ENCODE data around the gene MTF1. TPM values are rescaled to one million over a fixed set of nuclear protein-coding genes. Genes with fewer than 3 reads are reported as not detected.

MTF1 gene
- total RNA-seq, 1 experiment from 2014 or later = 5.4 TPM

DNA sequence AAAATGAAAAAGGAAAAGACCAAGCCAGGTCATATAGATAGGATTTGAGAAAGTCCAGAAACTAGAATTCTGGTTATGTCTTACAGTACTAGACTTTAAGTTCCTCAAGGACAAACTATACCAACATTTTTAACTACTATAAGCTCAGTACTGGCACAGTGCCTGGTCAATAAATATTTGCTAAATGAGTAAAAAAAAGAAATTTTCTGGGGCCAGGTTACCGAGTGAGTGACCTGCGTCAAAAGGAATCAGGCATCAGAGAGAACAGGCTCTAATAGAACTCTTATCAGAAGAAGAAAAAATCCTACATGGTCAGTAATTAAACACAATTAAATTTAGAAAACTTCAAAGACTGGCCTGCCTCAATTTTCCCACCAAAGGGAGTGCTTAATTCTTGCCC is 27.6 kb downstream of the MTF1 start:
- DNase-seq (ENCODE audit: low read depth) = no peak

DNA sequence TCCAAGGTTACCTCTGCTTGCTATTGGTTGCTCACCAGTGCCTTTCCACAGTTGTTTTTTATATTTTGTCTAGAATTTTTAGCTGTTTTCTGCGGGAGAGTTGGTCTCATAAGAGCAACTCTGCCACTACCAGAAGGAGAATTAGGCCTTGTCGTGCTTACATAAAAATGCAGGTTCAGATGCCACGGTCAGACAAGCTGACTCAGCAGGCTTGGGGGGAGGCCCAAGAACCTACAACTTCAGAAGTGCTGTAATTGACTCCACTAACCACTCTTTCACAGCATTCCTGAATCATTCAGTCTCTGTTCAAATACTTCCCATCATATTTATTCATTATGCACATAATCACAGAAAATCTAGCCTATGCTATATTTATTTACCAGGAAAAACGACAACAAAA is 28.3 kb downstream of the MTF1 start:
- DNase-seq (ENCODE audit: low read depth) = no peak

DNA sequence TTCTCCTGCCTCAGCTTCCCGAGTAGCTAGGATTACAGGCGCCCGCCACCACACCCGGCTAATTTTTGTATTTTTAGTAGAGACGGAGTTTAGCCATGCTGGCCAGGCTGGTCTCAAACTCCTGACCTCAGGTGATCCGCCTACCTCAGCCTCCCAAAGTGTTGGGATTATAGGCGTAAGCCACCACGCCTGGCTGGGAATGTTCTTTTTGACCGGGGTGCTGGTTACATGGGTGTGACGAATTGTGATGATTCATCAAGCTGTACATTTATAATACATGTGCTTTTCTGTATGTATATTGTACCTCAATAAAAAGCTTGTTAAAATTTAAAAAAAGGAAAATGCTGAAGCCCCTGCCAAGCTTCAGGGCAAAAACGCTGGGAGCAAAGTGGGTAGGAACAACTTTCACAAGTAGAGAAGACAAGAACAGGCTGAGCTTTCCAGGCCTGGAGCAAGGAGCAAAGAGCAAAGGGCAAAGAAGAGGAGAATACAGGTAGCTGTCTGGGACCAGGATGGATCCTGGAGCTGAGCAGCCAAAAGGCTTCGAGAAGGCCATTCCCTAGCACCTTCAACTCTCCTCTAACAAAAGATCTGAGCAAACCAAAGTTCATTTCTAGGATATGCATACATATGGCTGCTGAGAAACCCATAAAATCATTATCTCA is 30.9 kb downstream of the MTF1 start:
- no peak for DNase-seq (ENCODE audit: low read depth)

DNA sequence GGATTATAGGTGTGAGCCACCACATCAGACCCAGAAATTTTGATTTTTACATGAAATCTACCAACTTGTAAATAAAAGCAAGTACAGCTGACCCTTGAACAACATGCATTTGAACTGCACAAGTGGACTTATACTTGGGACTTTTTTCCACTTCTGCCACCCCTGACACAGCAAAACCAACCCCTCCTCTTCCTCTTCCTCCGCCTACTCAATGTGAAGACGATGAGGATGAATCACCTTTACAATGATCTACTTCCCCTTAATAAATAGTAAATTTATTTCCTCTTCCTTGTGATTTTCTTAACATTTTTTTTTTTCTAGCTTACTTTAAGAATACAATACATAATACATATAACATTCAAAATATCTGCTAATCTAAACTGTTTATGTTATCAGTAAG is 33.9 kb downstream of the MTF1 start:
- DNase-seq (ENCODE audit: low read depth) = no peak

DNA sequence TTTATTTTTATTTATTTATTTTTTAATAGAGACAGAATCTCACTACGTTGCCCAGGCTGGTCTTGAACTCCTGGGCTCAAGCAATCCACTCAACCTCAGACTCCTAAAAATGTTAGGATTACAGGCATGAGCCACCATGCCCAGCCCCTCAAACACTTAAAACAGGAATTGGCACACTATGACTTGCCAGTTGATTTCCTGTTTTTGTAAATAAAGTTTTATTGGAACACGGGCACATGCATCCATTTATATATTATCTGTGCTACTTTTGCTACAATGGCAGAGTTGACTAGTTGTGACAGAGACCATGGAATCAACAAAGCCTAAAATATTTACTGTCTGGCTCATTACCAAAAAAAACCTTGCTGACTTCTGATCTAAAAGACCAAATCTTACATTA is 35.4 kb downstream of the MTF1 start:
- DNase-seq (ENCODE audit: low read depth) = no peak

DNA sequence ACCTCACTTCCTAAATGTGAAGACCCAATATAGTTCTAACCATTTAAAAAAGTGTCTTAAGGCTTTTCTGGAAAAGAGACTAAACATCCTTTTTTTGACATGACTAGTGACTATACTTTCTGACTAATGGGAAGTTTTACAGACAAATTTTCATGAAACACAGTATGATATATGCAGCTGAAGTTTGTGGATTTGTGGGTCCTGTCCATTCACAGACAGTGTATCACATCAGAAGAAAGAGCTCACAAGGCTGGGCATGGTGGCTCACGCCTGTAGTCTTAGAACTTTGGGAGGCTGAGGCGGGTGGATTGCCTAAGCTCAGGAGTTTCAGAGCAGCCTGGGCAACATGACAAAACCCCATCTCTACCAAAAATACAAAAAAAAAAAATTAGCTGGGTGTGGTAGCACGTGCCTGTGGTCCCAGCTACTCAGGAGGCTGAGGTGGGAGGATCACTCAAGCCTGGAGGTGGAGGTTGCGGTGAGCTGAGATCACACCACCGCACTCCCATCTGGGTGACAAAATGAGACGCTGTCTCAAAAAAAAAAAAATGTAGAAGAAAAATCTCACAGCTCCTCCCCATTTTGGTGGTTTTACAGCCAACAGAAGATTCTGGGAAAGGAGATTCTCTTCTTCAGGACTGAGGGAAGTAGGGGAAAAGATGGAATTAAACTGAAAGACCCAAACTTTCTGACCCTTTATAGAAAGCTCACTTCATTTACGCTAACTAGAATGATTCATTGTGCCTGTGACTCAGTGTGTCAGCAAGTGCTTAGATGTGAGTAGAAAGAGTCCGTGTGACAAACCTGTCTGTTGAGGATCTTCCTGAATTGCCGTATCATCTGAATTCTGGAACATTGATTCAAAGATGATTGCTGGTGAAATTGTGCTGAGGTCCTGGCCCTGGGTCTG is 36.2 kb downstream of the MTF1 start:
- peak; percentile 18 for DNase-seq (ENCODE audit: low read depth)

DNA sequence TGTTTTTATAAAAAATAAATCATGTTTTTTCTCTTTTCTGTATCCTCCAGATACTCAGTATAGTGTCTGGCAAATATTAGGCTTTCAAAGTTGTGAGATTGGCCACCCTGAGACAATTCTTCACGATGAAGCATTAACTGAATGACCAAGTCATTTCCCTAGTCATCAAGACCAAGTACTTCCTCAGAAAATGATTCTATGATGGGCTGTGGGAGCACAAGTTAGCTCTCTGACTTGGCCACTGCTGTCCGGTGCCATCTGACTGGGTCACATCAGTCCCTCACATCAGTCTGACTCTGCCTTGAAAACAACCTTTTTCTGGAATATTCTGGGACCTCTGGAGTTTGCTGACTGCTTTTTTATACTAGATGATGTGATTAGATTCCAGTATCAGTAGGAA is 37.9 kb downstream of the MTF1 start:
- DNase-seq (ENCODE audit: low read depth) = no peak

DNA sequence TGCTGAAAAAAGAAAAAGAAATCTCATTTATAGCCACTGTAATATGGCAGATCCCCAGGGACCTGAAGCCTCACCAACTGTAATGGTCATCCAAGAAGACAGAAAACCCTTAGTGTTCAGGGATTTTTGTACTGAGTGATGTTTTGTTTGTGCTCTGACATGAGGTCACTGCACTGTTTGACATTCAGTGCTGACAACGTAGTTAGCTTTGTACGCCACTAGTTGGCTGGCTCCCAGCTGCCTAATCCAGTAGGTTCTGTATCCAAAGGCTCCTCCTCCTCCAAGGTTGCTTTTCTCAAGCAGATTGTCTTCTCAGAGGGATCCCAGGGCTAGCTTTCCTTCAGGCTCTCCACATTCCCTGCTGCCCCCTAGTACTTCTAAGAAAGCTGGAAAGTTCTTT is 41.9 kb downstream of the MTF1 start:
- DNase-seq (ENCODE audit: low read depth) = no peak

DNA sequence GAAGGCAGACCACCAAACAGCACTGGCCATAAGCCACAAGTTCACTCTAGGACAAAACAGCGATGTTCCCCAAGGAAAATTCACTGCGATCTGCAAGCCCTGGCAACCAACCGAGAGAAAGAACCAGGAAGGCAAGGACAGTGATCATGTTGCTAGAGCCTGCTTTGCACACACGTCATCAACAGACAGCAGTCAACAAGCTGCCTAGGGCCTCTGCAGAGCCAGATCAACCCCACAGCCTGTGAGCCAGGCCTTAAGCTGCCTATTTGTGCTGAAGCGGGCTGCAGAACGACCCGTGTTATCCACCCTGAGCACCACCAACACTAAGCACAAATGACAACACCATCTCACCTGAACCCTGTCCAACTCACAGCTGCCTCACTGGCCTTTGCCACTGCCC is 45.1 kb downstream of the MTF1 start:
- DNase-seq (ENCODE audit: low read depth) = no peak

DNA sequence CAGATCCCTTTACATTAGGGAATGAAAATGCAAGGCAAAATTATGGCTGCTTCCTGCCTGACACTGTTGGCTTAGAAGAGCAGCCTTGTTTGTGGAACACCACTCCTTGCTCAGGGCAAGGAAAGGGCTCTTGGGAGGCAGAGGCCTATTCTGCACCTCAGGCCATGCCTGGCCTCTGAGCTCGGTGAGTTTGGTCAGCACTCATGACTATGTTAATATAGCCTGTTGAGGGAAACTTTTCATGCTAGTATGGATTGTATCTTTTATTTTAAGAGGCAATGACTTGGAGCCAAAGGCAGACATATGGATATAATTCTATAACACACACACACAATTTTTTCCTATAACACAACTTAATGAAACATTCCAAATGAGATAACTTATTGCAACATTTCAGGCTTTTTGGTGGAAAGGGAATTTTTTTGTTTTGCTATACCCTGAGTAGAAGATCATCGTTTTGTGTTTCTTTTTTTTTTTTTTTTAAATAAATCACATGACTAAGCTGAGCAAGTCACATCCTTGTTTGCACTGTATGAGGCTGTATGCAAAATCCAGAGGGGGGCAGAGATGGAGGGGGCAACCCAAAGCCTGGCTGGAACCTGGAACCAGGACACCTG is 45.8 kb downstream of the MTF1 start:
- no peak for DNase-seq (ENCODE audit: low read depth)

DNA sequence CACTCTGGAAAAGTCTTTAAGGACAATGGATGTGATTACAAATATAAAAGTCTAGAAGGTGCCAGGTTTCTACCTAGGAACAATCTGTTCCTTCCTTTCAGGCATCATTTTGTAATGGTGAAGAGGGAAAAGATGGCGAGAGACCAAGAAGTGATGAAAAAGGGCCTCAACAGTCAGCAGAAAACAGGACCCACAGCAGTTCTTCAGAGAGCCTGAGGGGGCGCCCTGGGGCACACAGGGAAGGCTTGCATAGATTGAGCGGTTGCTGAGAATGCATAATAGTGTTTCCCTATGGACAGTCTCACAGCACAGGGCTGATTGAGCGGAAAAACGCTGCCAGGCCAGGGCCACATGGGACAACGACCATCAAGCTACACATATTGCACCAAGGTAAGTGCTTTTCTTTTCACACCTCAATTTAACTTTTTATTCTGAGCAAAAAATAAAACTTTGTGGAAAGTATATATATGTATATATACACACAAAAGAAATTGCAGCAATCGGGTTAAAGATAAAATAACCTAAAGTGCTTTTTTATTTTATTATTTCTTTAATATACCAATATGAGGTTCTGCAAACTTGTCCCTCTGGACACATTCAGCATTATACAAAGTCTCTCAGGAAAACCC is 48.3 kb downstream of the MTF1 start:
- DNase-seq (ENCODE audit: low read depth) = peak; percentile 65

DNA sequence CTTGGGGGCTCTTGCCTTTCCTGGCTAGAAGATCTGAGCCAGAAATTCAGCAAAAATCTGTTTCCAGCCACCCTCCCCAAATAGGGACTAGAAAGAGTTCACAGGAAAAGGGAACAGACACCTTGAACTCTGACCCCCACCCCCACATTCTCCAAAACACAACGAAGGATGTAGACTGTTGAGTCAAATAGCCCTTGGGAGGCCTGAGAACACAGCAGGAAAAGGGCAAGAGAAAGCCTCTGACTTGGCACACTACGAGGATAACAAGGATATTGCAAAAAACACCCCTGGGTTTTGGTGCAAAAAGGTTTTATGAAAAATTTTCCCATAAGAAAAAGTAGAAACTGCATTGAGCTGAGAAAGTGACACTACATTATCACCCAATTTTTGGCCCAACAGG is 49.5 kb downstream of the MTF1 start:
- DNase-seq (ENCODE audit: low read depth) = no peak

DNA sequence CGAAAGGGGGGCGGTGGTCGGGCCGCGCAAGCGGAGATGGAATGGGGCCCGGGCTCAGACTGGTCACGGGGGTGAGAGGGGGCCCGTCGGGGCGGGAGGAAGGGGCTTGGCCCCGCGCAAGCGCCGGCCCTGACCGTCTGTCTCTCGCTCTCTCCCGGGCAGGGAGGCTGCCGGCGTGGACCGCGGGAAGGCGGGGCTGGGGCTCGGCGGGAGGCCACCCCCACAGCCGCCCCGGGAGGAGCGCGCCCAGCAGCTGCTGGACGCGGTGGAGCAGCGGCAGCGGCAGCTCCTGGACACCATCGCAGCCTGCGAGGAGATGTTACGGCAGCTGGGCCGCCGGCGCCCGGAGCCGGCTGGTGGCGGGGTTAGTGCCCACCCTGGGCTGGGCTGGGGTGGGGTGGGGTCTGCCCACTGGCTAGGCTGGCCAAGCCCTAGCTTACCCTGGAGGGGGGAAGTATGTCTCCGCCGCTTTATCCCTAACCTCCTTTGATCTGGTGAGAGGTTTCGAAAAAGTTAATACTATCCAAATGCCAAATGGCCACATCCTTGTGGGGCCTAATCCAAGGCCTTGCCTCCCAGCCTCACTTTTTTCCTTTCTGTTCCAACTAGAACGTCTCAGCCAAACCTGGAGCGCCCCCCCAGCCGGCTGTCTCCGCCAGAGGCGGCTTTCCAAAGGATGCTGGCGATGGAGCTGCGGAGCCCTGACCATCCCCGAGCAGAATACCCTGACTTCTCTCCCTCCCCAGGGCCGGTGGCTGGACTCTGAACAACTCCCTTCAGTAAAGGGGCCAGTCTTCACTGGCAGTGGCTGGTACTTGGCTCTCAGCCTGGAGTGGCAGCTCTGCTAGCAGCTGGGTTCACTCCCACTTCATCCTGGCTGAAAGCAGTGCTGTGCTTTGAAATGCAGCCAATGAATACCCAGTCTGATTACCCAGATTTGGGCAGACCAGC is 50.7 kb downstream of the MTF1 start:
- DNase-seq (ENCODE audit: low read depth) = peak; percentile 79

DNA sequence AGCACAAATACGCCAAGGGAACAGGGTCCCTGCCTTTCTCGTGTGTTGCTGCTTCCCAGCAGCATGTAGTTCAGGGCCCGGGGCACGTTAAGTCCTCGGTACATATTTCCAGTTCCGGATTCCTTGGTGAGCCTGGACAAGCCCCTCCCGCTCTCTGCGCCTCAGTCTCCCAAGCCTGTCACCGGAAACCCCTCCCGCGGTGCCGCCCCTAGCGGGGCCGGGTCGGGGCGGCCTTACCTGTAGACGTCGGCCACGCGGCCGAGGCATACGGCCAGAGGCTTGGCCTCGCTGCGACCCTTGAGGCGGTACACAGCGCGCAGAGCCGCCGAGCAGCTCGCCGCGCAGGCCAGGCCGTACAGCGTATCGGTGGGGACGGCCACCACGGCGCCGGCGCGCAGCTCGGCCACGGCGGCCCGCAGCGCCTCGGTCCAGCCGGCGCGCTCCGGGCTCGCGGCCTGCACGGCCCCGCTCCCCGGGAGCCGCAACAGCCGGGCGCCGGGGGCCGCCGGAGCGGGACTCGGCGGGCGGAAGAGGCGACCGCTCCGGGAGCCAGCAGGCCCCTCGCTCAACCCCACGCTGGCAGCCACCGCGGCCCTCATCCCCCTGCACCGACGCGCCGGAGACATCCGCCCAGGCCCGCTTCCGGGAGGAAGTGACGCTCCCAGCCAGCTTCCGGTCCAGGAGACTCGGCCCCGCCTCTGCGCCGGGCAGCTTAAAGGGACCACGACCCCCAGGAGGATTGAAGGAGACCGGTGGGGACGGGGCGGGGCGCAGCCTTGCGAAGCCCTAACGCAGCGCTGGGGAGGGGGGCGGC is 51.6 kb downstream of the MTF1 start, which contains the start of the genes C1orf122 and YRDC:
Gene C1orf122, plus strand, starts transcription at position 236 of the 814 bp plus-strand sequence. CDS start 615 bp downstream, outside the sequence.
Gene YRDC, minus strand, starts transcription at position 654 of the 814 bp plus-strand sequence. Its CDS starts 28 bp downstream, at position 626.
- DNase-seq (ENCODE audit: low read depth) = peak; percentile 93

DNA sequence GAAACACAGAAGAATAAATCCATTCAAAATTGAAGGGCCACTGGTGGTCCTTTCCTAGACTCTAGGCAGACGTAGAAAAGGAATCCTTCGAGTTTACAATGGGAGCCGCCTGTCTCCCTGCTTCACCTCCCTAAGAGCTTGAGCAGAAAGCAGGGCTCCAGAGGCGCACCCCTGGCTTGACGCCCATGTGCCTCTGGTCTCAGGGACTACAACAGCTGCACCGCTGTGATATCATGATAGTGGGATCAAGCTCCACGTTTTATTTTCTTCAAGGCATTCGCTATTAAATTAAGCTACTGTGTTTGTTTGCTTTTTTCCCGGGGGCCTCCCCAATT is 52.2 kb downstream of the MTF1 start:
- DNase-seq (ENCODE audit: low read depth) = no peak

DNA sequence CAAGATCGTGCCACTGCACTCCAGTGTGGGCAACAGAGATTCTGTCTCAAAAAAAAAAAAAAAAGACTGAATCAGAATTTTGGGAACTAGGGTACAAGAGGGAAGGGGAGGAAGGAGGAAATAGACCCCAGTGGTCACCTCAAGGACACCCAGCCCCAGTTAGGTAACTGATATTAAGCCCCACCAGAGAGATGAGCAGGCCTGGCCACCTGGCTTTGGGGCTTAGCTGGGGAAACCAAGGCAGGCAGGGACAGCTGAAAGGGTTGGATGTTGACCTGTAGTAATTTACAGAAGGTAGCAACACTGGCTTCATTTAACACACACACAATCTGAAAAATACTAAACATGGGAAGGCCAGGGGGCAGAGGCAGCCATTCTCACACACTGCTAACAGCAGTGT is 57.0 kb downstream of the MTF1 start:
- no peak for DNase-seq (ENCODE audit: low read depth)

DNA sequence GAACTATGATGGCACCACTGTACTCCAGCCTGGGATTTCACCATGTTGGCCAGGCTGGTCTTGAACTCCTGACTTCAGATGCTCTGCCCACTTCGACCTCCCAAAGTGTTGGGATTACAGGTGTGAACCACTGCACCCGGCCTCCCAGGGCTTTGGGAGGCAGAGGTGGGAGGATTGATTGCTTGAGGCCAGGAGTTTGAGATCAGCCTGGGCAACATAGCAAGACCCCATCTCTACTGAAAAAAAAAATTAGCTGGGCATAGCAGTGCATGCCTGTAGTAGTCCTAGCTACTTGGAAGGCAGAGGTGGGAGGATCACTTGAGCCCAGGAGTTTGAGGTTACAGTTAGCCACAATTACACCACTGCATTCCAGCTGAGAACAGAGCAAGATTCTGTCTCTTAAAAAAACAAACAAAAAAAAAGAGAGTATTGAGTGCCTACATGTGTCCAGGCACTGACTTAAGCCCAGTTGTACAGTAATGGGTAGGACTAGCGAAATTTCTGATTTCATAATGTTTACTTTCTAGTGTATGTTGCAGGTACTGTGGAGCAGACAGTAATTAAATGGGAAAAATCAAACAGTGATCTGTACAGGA is 61.5 kb downstream of the MTF1 start:
- peak; percentile 80 for DNase-seq (ENCODE audit: low read depth)

DNA sequence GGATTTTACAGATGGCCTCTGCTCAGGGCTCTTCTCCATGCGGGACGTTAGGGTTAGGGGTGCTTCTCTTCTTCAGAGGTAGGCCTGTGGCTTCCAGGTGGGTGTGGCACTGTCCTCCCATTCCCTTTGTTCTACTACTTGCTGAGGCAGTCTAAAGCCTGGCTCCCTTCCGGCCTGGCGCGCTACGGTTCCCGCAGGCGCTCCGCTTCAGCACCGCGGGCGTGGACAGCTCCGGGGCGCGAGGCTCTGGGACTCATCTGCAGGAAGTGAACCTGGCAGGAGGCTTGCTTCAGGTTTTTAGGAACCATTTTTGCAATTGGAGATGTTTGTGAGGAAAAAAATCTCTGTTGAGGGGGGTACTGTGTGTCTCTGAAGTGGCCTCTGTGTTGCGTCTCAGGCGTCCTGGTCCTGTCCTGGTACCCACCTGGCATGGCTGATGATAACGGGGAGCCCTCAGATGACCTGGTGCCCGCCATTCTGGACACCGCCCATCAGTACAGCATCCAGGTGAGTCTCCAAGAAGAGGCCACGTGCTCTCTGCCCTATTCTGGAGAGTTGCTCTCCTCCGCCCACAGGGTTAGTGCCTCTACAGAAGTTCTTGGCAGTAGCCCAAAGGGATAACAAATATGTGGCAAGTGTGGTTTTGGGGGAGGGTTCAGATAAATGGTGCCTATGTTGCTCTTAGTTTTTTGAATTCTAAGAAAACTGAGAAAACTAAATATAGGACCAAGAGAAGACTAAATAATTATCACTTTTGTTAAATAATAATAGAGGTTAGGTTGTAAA is 63.9 kb downstream of the MTF1 start:
- peak; percentile 19 for DNase-seq (ENCODE audit: low read depth)
